H9 (cell line): ENCODE measurements around the gene DLG2. TPM values are rescaled to one million over a fixed set of nuclear protein-coding genes. Genes with fewer than 3 reads are reported as not detected.

Experiments
- DNase-seq: peaks from one replicate; pipeline ENCODE4 v3.0.0-alpha.2; 2017
- H2AFZ ChIP-seq: one replicate; pipeline ENCODE4 v1.6.1; 2013; ENCODE audit warnings: mild to moderate bottlenecking, low read length, control low read depth, moderate library complexity
- H2AK5ac ChIP-seq: 2 replicates; pipeline ENCODE4 v1.6.1; 2013; ENCODE audit warnings: low read length, control low read depth, mixed read lengths; ENCODE audit not compliant: insufficient read length
- H2BK120ac ChIP-seq: one replicate; pipeline ENCODE4 v1.6.1; 2013; ENCODE audit warnings: low read depth, mild to moderate bottlenecking, low read length, control low read depth, inconsistent platforms; ENCODE audit not compliant: poor library complexity, severe bottlenecking
- H2BK12ac ChIP-seq: 2 replicates; pipeline ENCODE4 v1.6.1; 2013; ENCODE audit warnings: low read length, control low read depth, mixed read lengths, low read depth; ENCODE audit not compliant: insufficient read length
- H2BK15ac ChIP-seq: 2 replicates; pipeline ENCODE4 v1.6.1; 2013; ENCODE audit warnings: low read depth, low read length, control low read depth
- H2BK20ac ChIP-seq: one replicate; pipeline ENCODE4 v1.6.1; 2013; ENCODE audit warnings: low read depth, mild to moderate bottlenecking, low read length, control low read depth, inconsistent platforms; ENCODE audit not compliant: poor library complexity, severe bottlenecking
- H2BK5ac ChIP-seq: 2 replicates; pipeline ENCODE4 v1.6.1; 2013; ENCODE audit warnings: low read length, control low read depth, mixed read lengths; ENCODE audit not compliant: insufficient read length
- H3K14ac ChIP-seq: 2 replicates; pipeline ENCODE4 v1.6.1; 2013; ENCODE audit warnings: low read length, control low read depth; ENCODE audit not compliant: insufficient read depth
- H3K18ac ChIP-seq: 2 replicates; pipeline ENCODE4 v1.6.1; 2013; ENCODE audit warnings: low read depth, mild to moderate bottlenecking, mixed read lengths, low read length, control low read depth; ENCODE audit not compliant: insufficient read length
- H3K23ac ChIP-seq: 2 replicates; pipeline ENCODE4 v1.6.1; 2013; ENCODE audit warnings: low read length, control low read depth, mixed read lengths, low read depth; ENCODE audit not compliant: insufficient read length
- H3K23me2 ChIP-seq: 2 replicates; pipeline ENCODE4 v1.6.1; 2013; ENCODE audit warnings: low read depth, mild to moderate bottlenecking, mixed read lengths, low read length, control low read depth; ENCODE audit not compliant: insufficient read length, poor library complexity, severe bottlenecking
- H3K27ac ChIP-seq: 2 replicates; pipeline ENCODE4 v1.5.1; 2013; ENCODE audit warnings: low read length, control low read depth, mixed read lengths, low read depth; ENCODE audit not compliant: insufficient read length
- H3K27me3 ChIP-seq: 2 replicates; pipeline ENCODE4 v1.6.1; 2013; ENCODE audit warnings: low read length, control low read depth, inconsistent platforms; ENCODE audit not compliant: insufficient read depth
- H3K4ac ChIP-seq: 2 replicates; pipeline ENCODE4 v1.6.1; 2013; ENCODE audit warnings: low read depth, mild to moderate bottlenecking, control low read depth, inconsistent platforms, low read length, moderate library complexity
- H3K4me1 ChIP-seq: 2 replicates; pipeline ENCODE4 v1.6.1; 2013; ENCODE audit warnings: low read length, control low read depth, inconsistent platforms; ENCODE audit not compliant: insufficient read depth
- H3K4me2 ChIP-seq: 2 replicates; pipeline ENCODE4 v1.6.1; 2013; ENCODE audit warnings: low read length, control low read depth, mixed read lengths; ENCODE audit not compliant: insufficient read length, insufficient read depth
- H3K56ac ChIP-seq: 2 replicates; pipeline ENCODE4 v1.6.1; 2013; ENCODE audit warnings: low read depth, mild to moderate bottlenecking, mixed read lengths, low read length, control low read depth; ENCODE audit not compliant: insufficient read length
- H3K79me1 ChIP-seq: 2 replicates; pipeline ENCODE4 v1.6.1; 2013; ENCODE audit warnings: low read depth, mild to moderate bottlenecking, moderate library complexity, low read length, control low read depth, inconsistent platforms; ENCODE audit not compliant: insufficient read depth, poor library complexity, severe bottlenecking
- H3K79me2 ChIP-seq: 2 replicates; pipeline ENCODE4 v1.6.1; 2013; ENCODE audit warnings: low read length, control low read depth, inconsistent platforms; ENCODE audit not compliant: insufficient read depth
- H3K9ac ChIP-seq: 2 replicates; pipeline ENCODE4 v1.6.1; 2013; ENCODE audit warnings: low read length, control low read depth, mixed read lengths; ENCODE audit not compliant: insufficient read length; ENCODE audit errors: extremely low read depth
- H3K9me3 ChIP-seq: one replicate; pipeline ENCODE4 v1.6.1; 2013; ENCODE audit warnings: low read depth, low read length, inconsistent platforms; ENCODE audit not compliant: control insufficient read depth
- H3T11ph ChIP-seq: one replicate; pipeline ENCODE4 v1.6.1; 2013; ENCODE audit warnings: mild to moderate bottlenecking, low read length, control low read depth, inconsistent platforms
- H4K20me1 ChIP-seq: one replicate; pipeline ENCODE4 v1.6.1; 2013; ENCODE audit not compliant: control insufficient read depth, insufficient read length, insufficient read depth
- H4K5ac ChIP-seq: 2 replicates; pipeline ENCODE4 v1.6.1; 2013; ENCODE audit warnings: low read depth, mild to moderate bottlenecking, mixed read lengths, low read length, control low read depth; ENCODE audit not compliant: insufficient read length
- H4K8ac ChIP-seq: replicated peaks from 2 replicates; pipeline ENCODE4 v1.6.1; 2013; ENCODE audit warnings: low read length, control low read depth, mixed read lengths, low read depth; ENCODE audit not compliant: insufficient read length
- H4K91ac ChIP-seq: 2 replicates; pipeline ENCODE4 v1.6.1; 2013; ENCODE audit warnings: low read depth, mild to moderate bottlenecking, moderate library complexity, mixed read lengths, low read length, control low read depth; ENCODE audit not compliant: insufficient read length
- H3K27ac Mint-ChIP-seq, 3 experiments: 2 replicates in 2 of 3; 3 replicates in 1 of 3; pipeline ENCODE4 v1.8.0; 2020 to 2021; ENCODE audit warnings: mixed read lengths in 3 of 3, mild to moderate bottlenecking in 1 of 3, moderate library complexity in 1 of 3
- H3K27me3 Mint-ChIP-seq: 2 replicates; pipeline ENCODE4 v1.8.0; 2021; ENCODE audit warnings: low read depth, mild to moderate bottlenecking, moderate library complexity, mixed read lengths
- H3K36me3 Mint-ChIP-seq, 3 experiments: 2 replicates in 2 of 3; 3 replicates in 1 of 3; pipeline ENCODE4 v1.8.0; 2020 to 2021; ENCODE audit warnings: low read depth in 3 of 3, mixed read lengths in 3 of 3; ENCODE audit not compliant: insufficient read depth in 1 of 3
- H3K4me1 Mint-ChIP-seq, 2 experiments: 2 replicates each; pipeline ENCODE4 v1.8.0; 2020; ENCODE audit warnings: mixed read lengths in 2 of 2
- H3K4me3 Mint-ChIP-seq, 2 experiments: 2 replicates in 1 of 2; 3 replicates in 1 of 2; pipeline ENCODE4 v1.8.0; 2020 to 2021; ENCODE audit warnings: mild to moderate bottlenecking in 2 of 2, mixed read lengths in 2 of 2, moderate library complexity in 1 of 2
- H3K9me3 Mint-ChIP-seq, 2 experiments: 2 replicates in 1 of 2; 3 replicates in 1 of 2; pipeline ENCODE4 v1.8.0; 2020; ENCODE audit warnings: mild to moderate bottlenecking in 2 of 2, mixed read lengths in 2 of 2, moderate library complexity in 1 of 2
- CTCF ChIP-seq: fragments of 200-600 bp; sonication (generic); conservative IDR thresholded peaks from 3 replicates; pipeline ENCODE4 v1.8.0; 2021; ENCODE audit warnings: antibody characterized with exemption, mild to moderate bottlenecking
- WGBS: extraction: QIAGEN DNeasy Blood & Tissue Kit; methylation state at CpG from one replicate; pipeline ENCODE4 v1.1.7; 2013; ENCODE audit warnings: missing lambda C conversion rate, low lambda C conversion rate, mixed read lengths; ENCODE audit not compliant: insufficient read length; ENCODE audit errors: extremely low coverage; 5-methylcytosine and 5-hydroxymethylcytosine counted together
- total RNA-seq: library from RNA; stranded (reverse); gene quantifications from 2 replicates; pipeline ENCODE4 v1.2.1, GENCODE V29; 2021

DLG2 gene
- total RNA-seq, 1 experiment from 2014 or later, result 8.0 TPM

- Histone ChIP-seq H3K79me2 (no peaks in the 10 kb centered on the region), H3K27me3 (no peaks in the 10 kb centered on the region), H3K56ac (no peak overlapping the region), H3K9me3 (no peaks in the 10 kb centered on the region), H3K23me2 (no peaks in the 10 kb centered on the region), H3K79me1 (no peaks in the 10 kb centered on the region), H2BK5ac (no peak overlapping the region), H2BK12ac (no peak overlapping the region), H4K8ac (no peak overlapping the region), H2BK120ac (no peak overlapping the region), H3K23ac (no peak overlapping the region), H4K20me1 (no peaks in the 10 kb centered on the region), H3K18ac (no peak overlapping the region), H3K4me1 (no peaks in the 10 kb centered on the region), H3K4me2 (no peak overlapping the region), H2BK15ac (no peak overlapping the region), H2AFZ (no peak overlapping the region), H2BK20ac (no peak overlapping the region), H3T11ph (no peak overlapping the region), H3K14ac (no peak overlapping the region), H3K27ac (no peak overlapping the region), H3K4ac (no peak overlapping the region), H2AK5ac (no peak overlapping the region), H3K9ac (no peak overlapping the region), H4K91ac (no peak overlapping the region), H4K5ac (no peak overlapping the region)
- no peak for TF ChIP-seq CTCF
- no CpG with 5 or more reads among the region's 3 CpGs for WGBS
- DNase-seq, result no peak
- Mint-ChIP-seq H3K36me3 (no peaks in the 10 kb centered on the region), H3K4me3 (no peak overlapping the region), H3K27ac (no peak overlapping the region; a peak in 1 of 7 replicates), H3K27me3 (no peaks in the 10 kb centered on the region), H3K4me1 (peaks cover 4 to 7% of the 10 kb centered on the region in 2 experiments; a peak in 3 of 4 replicates), H3K9me3 (no peaks in the 10 kb centered on the region)
These were observed 737.6 kb downstream of the DLG2 start for GRCh38 chr11:84889556-84889955.
